Measurements from ENCODE around the gene FAAP24.
"Not testable (repeated sequence)": the region's sequence is repeated elsewhere in the genome, so short reads cannot be mapped to it uniquely, and the experiment has no call there.

FAAP24 gene

GRCh38 chr19:32977280-32977679 is 5.2 kb downstream of the FAAP24 start:
- peak; percentile 43 for DNase-seq (ENCODE audit: low read depth)
- H3K4me3 ChIP-seq (ENCODE audit: low read depth, low read length), result no peak overlapping the region
- no peak for TF ChIP-seq MYC (IDR thresholded peaks at IDR 0.05; ENCODE audit: low read depth, low read length)
- TF ChIP-seq CTCF (IDR thresholded peaks at IDR 0.05; ENCODE audit: low read depth, low read length), result no peak
- TF ChIP-seq, protein P1, sequence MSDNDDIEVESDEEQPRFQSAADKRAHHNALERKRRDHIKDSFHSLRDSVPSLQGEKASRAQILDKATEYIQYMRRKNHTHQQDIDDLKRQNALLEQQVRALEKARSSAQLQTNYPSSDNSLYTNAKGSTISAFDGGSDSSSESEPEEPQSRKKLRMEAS (IDR thresholded peaks at IDR 0.05; ENCODE audit: low read depth, low read length), result no peak
- TF ChIP-seq POLR2A (IDR thresholded peaks at IDR 0.05; ENCODE audit: extremely low read depth, insufficient read length), result no peak

DNA sequence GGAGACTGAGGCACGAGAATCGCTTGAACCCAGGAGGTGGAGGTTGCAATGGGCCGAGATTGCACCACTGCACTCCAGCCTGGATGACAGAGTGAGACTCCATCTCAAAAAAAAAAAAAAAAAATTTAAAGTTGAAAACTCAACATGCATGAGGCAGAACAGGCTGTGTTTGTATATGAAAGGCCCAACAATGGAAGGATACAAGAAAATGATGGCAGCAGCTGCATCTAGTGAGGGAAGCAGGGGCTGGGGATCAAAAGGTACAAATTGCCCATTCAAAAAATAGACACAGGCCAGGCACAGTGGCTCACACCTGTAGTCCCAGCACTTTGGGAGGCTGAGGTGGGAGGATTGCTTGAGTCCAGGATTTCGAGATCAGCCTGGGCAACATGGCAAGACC is 5.8 kb downstream of the FAAP24 start:
- H3K4me3 ChIP-seq (ENCODE audit: low read depth, low read length); DNase-seq (ENCODE audit: low read depth): not testable (repeated sequence)

- DNase-seq (ENCODE audit: low read depth); H3K4me3 ChIP-seq (ENCODE audit: low read depth, low read length): not testable (repeated sequence)
These were observed 7.8 kb downstream of the FAAP24 start for GRCh38 chr19:32979807-32980206.

GRCh38 chr19:32982488-32982887 is 10.4 kb downstream of the FAAP24 start:
- H3K4me3 ChIP-seq (ENCODE audit: low read depth, low read length); DNase-seq (ENCODE audit: low read depth): not testable (repeated sequence)

- H3K4me3 ChIP-seq (ENCODE audit: low read depth, low read length); DNase-seq (ENCODE audit: low read depth): not testable (repeated sequence)
These were observed 16.2 kb downstream of the FAAP24 start for GRCh38 chr19:32988254-32988653.

GRCh38 chr19:32988724-32989123 is 16.7 kb downstream of the FAAP24 start:
- H3K4me3 ChIP-seq (ENCODE audit: low read depth, low read length), result no peak overlapping the region
- TF ChIP-seq POLR2A (IDR thresholded peaks at IDR 0.05; ENCODE audit: extremely low read depth, insufficient read length) (no peak), CTCF (IDR thresholded peaks at IDR 0.05; ENCODE audit: low read depth, low read length) (no peak), MYC (IDR thresholded peaks at IDR 0.05; ENCODE audit: low read depth, low read length) (no peak)
- TF ChIP-seq, protein P1 (IDR thresholded peaks at IDR 0.05; ENCODE audit: low read depth, low read length), result no peak

DNA sequence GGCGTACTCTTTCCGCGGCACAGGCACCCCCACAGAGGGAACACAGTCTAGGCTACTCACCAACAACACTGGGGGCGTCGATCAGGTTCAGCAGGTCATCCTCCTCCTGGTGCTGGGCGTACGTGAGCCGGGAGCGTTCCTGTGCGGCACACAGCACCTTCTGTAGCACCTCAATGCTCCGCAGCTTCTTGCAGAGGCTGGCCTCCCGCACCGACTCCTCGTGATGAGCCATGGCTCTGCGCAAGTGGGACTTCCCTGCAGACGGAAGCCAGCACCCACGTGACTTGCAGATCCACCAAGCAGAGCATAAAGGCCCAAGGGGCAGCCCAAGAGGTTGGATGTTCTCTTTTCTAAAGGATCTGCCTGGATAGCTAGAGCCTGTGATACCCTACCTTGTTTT is 23.9 kb downstream of the FAAP24 start:
- DNase-seq (ENCODE audit: low read depth), result not testable (repeated sequence)

More at GRCh38 chr19:32988724-32989123, 16.7 kb downstream of the FAAP24 start:
- DNase-seq (ENCODE audit: low read depth), result no peak

DNA sequence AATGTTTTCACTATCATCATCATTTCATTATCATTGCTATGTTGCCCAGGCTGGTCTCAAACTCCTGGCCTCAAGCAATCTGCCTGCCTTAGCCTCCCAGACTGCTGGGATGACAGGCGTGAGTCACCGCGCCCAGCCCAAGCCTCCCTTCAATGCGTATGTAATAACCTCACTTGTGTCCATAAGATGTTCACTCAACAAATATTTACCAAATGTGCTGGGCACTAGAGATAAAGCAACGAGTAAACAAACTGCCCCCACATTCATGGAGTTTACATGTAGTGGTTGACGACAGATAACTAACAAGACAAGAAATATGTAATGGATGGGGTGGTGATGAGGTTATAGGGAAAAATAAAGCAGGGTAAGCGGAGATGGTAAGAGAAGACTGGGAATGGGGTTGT is 25.0 kb downstream of the FAAP24 start:
- not testable (repeated sequence) for H3K4me3 ChIP-seq (ENCODE audit: low read depth, low read length); DNase-seq (ENCODE audit: low read depth)

More for the DNA sequence above, 23.9 kb downstream of the FAAP24 start:
- not testable (repeated sequence) for H3K4me3 ChIP-seq (ENCODE audit: low read depth, low read length)

- DNase-seq (ENCODE audit: low read depth), result no peak
These were observed 25.8 kb downstream of the FAAP24 start for GRCh38 chr19:32997716-32998355.

More at GRCh38 chr19:32997716-32998355, 25.8 kb downstream of the FAAP24 start:
- no peak overlapping the region for H3K4me3 ChIP-seq (ENCODE audit: low read depth, low read length)
- no peak for TF ChIP-seq POLR2A (IDR thresholded peaks at IDR 0.05; ENCODE audit: extremely low read depth, insufficient read length)
- TF ChIP-seq, protein P1 (IDR thresholded peaks at IDR 0.05; ENCODE audit: low read depth, low read length), result no peak
- TF ChIP-seq MYC (IDR thresholded peaks at IDR 0.05; ENCODE audit: low read depth, low read length), result no peak
- TF ChIP-seq CTCF (IDR thresholded peaks at IDR 0.05; ENCODE audit: low read depth, low read length), result no peak
